ENCODE data around the gene TALDO1. TPM values are rescaled to one million over a fixed set of nuclear protein-coding genes. Genes with fewer than 3 reads are reported as not detected.

TALDO1 gene
- total RNA-seq = 70.1 TPM

DNA sequence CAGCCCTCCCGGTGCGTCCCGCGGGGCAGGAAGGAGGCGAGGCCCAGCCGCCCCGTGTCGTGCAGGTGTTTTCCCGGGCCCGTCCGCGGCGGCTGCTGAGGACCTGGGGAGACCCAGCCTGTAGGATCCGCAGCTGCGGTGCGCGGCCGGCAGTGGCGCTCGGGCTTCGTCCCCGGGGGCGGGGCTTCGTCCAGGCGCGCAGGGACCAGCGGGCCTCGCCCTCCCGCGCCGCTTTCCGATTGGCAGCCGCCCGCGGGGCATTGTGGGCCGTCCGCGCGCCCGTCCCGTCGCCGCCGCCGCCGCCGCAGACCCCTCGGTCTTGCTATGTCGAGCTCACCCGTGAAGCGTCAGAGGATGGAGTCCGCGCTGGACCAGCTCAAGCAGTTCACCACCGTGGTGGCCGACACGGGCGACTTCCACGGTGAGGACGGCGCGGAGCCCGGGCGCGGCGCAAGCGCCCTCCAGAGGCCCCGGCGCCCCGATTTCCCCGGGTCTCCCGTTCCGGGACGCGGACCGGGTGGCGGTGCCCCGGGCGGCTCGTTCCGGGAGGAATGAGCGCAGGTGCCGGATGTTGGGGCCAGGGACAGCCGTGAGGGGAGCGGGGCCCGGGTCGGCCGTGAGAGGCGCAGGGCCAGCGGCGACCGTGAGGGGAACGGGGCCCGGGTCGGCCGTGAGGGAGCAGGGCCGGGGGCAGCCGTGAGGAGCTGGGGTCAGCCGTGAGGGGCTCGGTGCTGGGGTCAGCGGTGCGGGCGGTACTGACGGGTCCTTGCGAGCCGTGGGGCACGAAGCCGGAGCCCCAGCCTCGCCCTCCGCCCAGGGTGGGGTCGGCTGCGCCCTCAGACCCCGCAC, at the start of gene TALDO1:
TSS of gene TALDO1 (plus strand) at position 307 of the 849 bp plus-strand sequence. CDS start at position 325, 18 bp downstream.

DNA sequence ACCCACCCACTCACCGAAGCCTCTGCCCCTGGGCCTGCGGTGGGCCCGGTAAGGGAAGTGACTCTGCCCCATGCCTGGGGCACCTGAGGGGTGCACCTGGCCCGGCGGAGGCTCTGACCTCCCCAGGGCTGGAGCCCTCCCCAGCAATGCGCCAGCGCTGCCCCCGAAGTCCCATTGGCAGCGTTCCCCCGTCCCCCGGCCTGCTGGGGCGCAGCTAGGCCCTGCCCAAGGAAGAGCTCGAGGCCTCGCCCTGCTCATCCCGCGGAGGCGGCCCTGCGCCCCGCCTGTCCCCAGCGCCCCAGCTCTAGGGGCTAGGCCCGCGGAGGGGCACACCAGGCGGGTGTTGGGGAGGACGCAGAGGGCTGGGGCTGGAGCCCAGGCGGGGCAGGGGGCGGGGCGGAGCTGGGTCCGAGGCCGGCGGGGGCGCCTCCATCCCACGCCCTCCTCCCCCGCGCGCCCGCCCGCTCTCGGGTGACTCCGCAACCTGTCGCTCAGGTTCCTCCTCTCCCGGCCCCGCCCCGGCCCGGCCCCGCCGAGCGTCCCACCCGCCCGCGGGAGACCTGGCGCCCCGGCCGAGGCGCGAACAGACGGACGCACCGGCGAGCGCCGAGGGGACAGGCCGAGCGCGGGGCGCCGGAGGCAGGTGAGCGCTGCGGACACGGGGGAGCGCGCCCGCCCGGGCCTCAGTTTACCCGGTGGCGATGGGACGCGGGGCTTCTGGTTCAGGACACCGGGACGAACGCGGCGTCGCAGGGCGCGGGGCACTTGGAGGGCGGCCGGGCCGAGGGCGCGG, 41.4 kb upstream of the TALDO1 start, which contains the start of gene EPS8L2:
TSS of gene EPS8L2 (plus strand) at position 586 of the 793 bp plus-strand sequence. CDS start 3,177 bp downstream, outside the sequence.

DNA sequence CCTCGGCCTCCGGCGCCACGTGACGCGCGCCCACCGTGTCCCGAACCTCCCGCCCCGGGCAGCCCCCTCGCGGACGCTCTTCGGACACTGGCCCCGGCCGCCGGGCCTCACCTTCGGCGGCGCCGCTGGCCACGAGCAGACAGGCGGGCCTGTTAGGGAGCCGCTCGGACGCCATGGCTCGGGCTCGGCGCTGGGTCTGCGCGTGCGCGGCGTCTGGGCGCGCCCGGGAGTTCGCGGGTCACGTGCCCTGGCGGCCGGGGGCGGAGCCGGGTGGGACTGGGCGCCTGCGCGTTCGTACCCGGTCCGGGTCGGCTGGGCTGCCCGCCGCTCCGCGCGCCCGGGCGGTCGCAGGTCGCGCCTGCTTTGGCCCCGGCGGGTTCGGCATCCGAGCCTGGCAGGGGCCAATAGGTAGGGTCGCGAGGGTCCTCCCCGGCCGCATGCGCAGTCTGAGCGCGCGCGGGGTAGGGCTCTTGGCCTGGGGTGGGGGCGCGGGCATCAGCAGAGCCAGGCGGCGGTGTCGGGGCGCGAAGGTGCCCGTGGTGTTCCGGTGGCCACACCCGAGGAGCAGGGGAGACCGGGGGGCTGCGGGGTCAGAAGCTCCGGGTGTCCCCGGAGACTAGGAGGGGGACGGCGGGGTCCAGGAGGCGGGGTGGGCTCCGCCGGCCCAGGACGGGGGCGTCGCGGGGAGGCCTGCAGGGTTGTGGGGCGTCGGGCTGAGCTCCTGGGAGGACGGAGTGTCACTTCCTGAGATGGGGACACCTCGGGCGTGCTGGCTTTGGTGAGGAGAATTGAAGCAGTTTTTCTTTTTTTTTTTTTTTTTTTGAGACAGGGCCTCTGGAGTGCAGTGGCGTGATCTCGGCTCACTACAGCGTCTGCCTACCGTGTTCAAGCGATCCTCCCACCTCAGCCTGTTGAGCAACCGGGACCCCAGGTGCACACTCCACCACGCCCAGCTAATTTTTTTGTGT, 30.3 kb downstream of the TALDO1 start, which contains the start of gene GATD1:
TSS of gene GATD1 (minus strand) at position 200 of the 968 bp plus-strand sequence. CDS start at position 175, 25 bp downstream.

DNA sequence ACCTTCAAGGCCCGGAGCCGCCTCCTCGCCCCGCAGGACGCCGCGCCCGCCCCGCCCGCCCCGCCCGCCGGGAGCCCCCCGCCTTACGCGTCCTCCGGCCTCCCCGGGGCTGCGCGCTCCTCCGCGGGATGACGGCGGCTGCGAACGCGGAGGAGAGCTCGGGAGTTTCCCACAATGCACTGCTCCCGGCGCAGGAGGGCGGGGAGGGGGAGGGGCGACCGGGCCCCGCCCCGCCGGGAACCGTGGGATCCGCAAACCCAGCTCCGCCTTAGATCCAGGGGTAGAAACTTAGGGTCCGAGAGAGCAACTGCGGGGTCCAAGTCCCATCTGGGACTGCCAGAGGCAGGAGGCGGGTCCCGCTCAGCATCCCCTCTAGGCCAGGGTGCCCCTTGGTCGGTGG, 42.7 kb downstream of the TALDO1 start, which contains the start of gene CEND1:
TSS of gene CEND1 (minus strand) at position 148 of the 400 bp plus-strand sequence. CDS start 1,514 bp downstream, outside the sequence.

DNA sequence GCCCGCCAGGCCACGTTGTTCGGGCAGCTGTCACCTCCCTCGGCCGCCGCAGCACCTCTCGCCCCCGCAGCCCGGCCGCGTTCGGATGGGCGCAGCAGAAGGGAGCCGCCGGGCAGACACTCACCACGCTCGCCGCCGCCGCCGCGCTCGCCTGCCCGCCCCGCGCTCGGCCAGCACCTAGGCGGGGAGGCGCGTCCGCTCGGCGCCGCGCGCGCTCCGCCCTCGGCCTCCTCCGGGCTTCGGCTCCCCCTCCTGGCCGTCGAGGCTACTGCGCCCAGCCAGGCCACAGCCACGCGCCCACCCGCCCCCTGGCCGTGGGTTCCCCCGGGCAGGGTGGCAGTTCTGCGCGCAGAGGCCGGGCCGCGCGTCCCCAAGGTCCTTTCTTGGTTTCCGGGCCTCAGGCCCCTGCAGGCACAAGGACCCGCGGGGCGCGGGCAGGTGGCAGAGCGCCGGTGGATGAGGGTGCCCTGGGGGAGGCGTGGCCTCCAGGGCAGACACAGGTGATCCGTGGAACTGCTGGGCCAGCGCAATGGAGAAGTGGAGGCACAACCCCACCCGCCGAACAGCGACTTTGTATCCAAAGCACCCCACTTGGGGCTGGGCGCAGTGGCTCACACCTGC, 50.9 kb downstream of the TALDO1 start, which contains the start of gene SLC25A22:
TSS of gene SLC25A22 (minus strand) at position 189 of the 621 bp plus-strand sequence. CDS start 3,275 bp downstream, outside the sequence.

DNA sequence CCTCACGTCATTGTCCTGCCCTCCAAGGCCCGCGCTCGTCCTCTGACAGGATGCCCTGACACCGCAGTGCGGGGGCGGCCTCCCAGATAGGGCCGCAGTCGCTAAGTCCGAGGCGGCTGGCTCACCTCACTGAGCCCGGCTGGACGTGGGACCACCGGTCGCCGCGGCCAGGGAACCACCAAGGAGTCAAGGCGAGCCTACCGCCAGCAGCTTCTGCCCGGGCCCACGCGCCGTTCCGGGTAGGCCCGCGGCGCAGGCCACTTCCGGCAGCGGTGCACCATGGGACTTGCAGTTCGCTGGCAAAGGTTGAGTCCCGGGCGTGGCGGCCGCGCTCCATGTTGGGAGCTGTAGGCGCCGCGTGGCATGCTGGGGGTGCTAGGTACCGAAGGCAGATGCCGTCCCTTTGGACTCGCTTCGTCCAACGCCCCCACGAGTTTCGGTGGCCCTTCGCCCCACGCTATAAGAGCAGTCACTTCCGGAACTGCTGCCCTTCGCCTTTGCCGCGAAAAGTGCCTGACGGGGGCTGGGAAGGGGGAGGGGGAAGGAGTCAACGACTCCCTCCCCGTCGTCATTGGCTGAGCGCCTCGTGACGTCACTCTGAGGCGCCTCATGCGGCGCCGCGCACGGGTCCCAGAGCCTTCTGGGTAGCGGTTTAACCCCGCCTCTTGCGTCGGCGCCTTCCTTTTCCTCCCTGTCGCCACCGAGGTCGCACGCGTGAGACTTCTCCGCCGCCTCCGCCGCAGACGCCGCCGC, 62.2 kb downstream of the TALDO1 start, which contains the start of gene RPLP2:
TSS of gene RPLP2 (plus strand) at position 681 of the 753 bp plus-strand sequence. CDS start 268 bp downstream, outside the sequence.

Small RNAs within 50 kb of the gene (small RNA-seq; reads per million reads assigned to genes)
- not detected for gene SNORA52 (ENCODE audit: low replicate concordance)

Other genes starting within 250 kb of the TALDO1 start
- gene RNH1, start 240.2 kb upstream of the TALDO1 start, total RNA-seq = 44.4 TPM
- 32.6 TPM for gene HRAS, start 211.9 kb upstream of the TALDO1 start, total RNA-seq
- 1.9 TPM for gene LRRC56, start 209.9 kb upstream of the TALDO1 start, total RNA-seq
- not detected for gene LMNTD2, start 186.7 kb upstream of the TALDO1 start, total RNA-seq
- gene RASSF7, start 186.5 kb upstream of the TALDO1 start, total RNA-seq = 4.4 TPM
- 42.6 TPM for gene PHRF1, start 171.0 kb upstream of the TALDO1 start, total RNA-seq
- gene IRF7, start 131.5 kb upstream of the TALDO1 start, total RNA-seq = 4.1 TPM
- gene CDHR5, start 122.5 kb upstream of the TALDO1 start, total RNA-seq = not detected
- gene SCT, start 120.3 kb upstream of the TALDO1 start, total RNA-seq = not detected
- 0.31 TPM for gene DRD4, start 110.2 kb upstream of the TALDO1 start, total RNA-seq
- gene DEAF1, start 52.2 kb upstream of the TALDO1 start, total RNA-seq = 80.8 TPM
- gene TMEM80, start 51.6 kb upstream of the TALDO1 start, total RNA-seq = 14.7 TPM
- not detected for gene EPS8L2, start 41.2 kb upstream of the TALDO1 start, total RNA-seq
- 37.6 TPM for gene GATD1, start 30.0 kb downstream of the TALDO1 start, total RNA-seq
- gene CEND1, start 42.6 kb downstream of the TALDO1 start, total RNA-seq = 11.3 TPM
- 28.8 TPM for gene SLC25A22, start 50.8 kb downstream of the TALDO1 start, total RNA-seq
- gene PIDD1, start 57.8 kb downstream of the TALDO1 start, total RNA-seq = 10.0 TPM
- gene RPLP2, start 62.5 kb downstream of the TALDO1 start, total RNA-seq = 376 TPM
- gene PNPLA2, start 71.5 kb downstream of the TALDO1 start, total RNA-seq = 9.1 TPM
- gene CRACR2B, start 80.5 kb downstream of the TALDO1 start, total RNA-seq = 0.63 TPM
- gene CD151, start 85.5 kb downstream of the TALDO1 start, total RNA-seq = 51.3 TPM
- gene POLR2L, start 95.1 kb downstream of the TALDO1 start, total RNA-seq = 13.5 TPM
- gene TSPAN4, start 95.4 kb downstream of the TALDO1 start, total RNA-seq = 16.0 TPM
- gene CHID1, start 163.3 kb downstream of the TALDO1 start, total RNA-seq = 28.8 TPM
- 82.0 TPM for gene AP2A2, start 178.4 kb downstream of the TALDO1 start, total RNA-seq

Measured in parietal lobe (tissue), 2 donors.